Subcutaneous adipose tissue (tissue), 4 donors: Measurements from ENCODE around the gene PRDM11. TPM values are rescaled to one million over a fixed set of nuclear protein-coding genes. Genes with fewer than 3 reads are reported as not detected.

ENCODE experiments used
- total RNA-seq, 4 donors: library from RNA; depleted of rRNA; stranded (reverse); fragments of >200 nt; gene quantifications; one replicate each; pipeline ENCODE4 v1.1.0, GENCODE V29; 2016
- TF ChIP-seq, protein P1 (sequence below): fragments of 450-650 bp; IDR thresholded peaks from one replicate; pipeline ENCODE4 v1.5.1; 2016; ENCODE audit warnings: low read depth, mild to moderate bottlenecking, control low read depth, antibody characterized with exemption, moderate library complexity

Gene PRDM11
- total RNA-seq, 4 donors from 2014 or later = 3.9 to 11.3 (median 6.4) TPM

DNA sequence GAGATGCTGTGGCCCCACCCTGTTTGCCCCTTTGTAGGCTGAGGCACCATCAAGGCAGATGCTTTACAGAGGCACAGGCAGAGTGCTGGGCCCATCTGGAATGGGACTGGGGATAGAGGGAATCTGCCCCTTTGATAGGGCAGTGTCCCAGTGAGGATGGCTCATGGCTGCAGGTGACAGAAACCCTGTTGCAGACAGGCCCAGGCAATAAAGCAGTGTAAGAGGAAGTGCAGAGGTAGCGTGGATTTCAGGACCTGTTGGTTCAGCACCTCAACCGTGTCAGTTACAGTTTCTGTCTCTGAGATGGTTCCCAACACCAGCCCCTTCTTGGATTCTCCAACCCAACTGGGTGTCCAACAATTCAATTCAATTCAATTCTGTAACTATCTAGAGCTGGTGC, 25.1 kb downstream of the PRDM11 start:
- TF ChIP-seq, protein P1, sequence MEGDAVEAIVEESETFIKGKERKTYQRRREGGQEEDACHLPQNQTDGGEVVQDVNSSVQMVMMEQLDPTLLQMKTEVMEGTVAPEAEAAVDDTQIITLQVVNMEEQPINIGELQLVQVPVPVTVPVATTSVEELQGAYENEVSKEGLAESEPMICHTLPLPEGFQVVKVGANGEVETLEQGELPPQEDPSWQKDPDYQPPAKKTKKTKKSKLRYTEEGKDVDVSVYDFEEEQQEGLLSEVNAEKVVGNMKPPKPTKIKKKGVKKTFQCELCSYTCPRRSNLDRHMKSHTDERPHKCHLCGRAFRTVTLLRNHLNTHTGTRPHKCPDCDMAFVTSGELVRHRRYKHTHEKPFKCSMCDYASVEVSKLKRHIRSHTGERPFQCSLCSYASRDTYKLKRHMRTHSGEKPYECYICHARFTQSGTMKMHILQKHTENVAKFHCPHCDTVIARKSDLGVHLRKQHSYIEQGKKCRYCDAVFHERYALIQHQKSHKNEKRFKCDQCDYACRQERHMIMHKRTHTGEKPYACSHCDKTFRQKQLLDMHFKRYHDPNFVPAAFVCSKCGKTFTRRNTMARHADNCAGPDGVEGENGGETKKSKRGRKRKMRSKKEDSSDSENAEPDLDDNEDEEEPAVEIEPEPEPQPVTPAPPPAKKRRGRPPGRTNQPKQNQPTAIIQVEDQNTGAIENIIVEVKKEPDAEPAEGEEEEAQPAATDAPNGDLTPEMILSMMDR = no peak

DNA sequence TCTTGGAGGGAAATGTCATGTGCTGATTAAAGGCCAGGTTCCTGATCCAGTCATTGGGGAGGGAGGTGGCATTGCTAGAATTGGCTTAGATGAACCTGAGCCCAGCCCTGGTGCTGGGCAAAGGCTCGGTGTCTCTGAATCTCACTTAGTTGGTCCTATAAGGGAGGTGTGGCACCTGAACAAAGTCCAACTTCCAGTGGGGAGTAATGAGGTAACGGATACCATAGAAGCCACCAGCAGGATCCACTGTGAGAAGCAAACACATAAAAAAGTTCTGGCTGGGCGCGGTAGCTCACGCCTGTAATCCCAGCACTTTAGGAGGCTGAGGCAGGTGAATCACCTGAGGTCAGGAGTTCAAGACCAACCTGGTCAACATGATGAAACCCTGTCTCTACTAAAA, 26.6 kb downstream of the PRDM11 start:
- TF ChIP-seq, protein P1 = no peak

DNA sequence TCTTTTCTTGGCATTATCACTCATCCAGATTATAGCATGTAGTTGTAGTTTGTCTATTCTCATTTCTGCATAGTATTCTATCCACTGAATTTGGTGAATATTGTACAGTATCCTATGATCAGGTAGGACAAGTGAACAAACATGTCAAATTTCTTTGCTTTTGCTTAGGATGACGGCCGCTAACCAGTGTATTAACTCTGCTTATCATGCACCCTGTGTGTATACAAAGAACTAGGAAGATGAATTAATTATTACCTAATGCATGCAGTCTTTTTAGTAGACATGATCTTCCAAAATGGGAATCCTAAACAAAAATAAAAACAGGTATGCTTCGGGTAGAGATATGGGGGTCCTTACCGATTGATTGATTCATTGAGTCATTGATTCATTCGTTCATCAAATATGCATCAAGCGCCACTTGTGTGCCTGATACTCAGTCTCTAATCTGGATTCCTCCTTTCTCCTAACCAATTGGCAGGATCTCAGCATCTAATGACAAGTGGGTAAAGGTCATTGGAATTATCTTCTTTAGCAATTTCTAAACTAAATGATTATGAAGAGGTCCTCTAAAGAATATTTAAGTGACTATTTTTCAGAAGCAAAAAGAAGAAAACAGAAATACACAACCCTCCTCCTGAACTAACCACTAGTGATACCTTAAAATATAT, 27.9 kb downstream of the PRDM11 start:
- TF ChIP-seq, protein P1 = no peak

- TF ChIP-seq, protein P1 = no peak
Observed at GRCh38 chr11:45174963-45175362, 28.5 kb downstream of the PRDM11 start.

- TF ChIP-seq, protein P1 = no peak
Observed at GRCh38 chr11:45176996-45177395, 30.6 kb downstream of the PRDM11 start.

- TF ChIP-seq, protein P1 = no peak
Observed at GRCh38 chr11:45178223-45178622, 31.8 kb downstream of the PRDM11 start.

GRCh38 chr11:45178890-45179671, 32.6 kb downstream of the PRDM11 start:
- TF ChIP-seq, protein P1 = no peak
